Adrenal gland (tissue), 12 donors: Measurements from ENCODE around the gene UNC119B. TPM values are rescaled to one million over a fixed set of nuclear protein-coding genes. Genes with fewer than 3 reads are reported as not detected.

Experiments
- DNase-seq, 7 donors: peaks; one replicate each; pipeline ENCODE4 v3.0.0-alpha.2; 2019 to 2020
- H3K27ac ChIP-seq, 5 donors: fragments of 200-600 bp; sonication (generic) in 4 of 5; 1 replicate in 3 of 5; 2 replicates in 2 of 5; pipeline versions ENCODE4 v1.5.1 to v1.8.0; 2016 to 2020; ENCODE audit warnings: mild to moderate bottlenecking in 1 of 5
- H3K27me3 ChIP-seq: fragments of 200-600 bp; 2 replicates; pipeline ENCODE4 v1.8.0; 2021
- H3K36me3 ChIP-seq, 2 donors: fragments of 200-600 bp; replicated peaks in 1 of 2; 1 replicate in 1 of 2; 2 replicates in 1 of 2; pipeline versions ENCODE4 v1.5.1 to v1.8.0; 2018 to 2022
- H3K4me1 ChIP-seq, 2 donors: fragments of 200-600 bp; replicated peaks in 1 of 2; 1 replicate in 1 of 2; 2 replicates in 1 of 2; pipeline versions ENCODE4 v1.5.1 to v1.8.0; 2018 to 2021
- H3K4me3 ChIP-seq, 4 donors: fragments of 200-600 bp; sonication (generic) in 3 of 4; one replicate each; pipeline ENCODE4 v1.5.1; 2016 to 2018
- H3K9me3 ChIP-seq, 3 donors: fragments of 200-600 bp; sonication (generic) in 1 of 3; replicated peaks in 1 of 3; 1 replicate in 2 of 3; 2 replicates in 1 of 3; pipeline versions ENCODE4 v1.5.1 to v1.8.0; 2016 to 2021
- CTCF ChIP-seq, 6 experiments: fragments of 450-650 bp in 4 of 6; fragments of 200-600 bp in 2 of 6; sonication (generic) in 1 of 6; IDR thresholded peaks; 1 replicate in 5 of 6; 2 replicates in 1 of 6; pipeline versions ENCODE4 v1.5.1 to v1.8.0; 2016 to 2021; ENCODE audit warnings: antibody characterized with exemption in 6 of 6, mild to moderate bottlenecking in 2 of 6, moderate library complexity in 1 of 6
- POLR2A ChIP-seq, 2 donors: fragments of 450-650 bp; IDR thresholded peaks; one replicate each; pipeline ENCODE4 v1.6.1; 2017; ENCODE audit warnings: antibody characterized with exemption in 2 of 2, mild to moderate bottlenecking in 2 of 2, moderate library complexity in 1 of 2
- WGBS, 4 donors: extraction: QIAGEN DNeasy Blood & Tissue Kit in 2 of 4; methylation state at CpG; one replicate each; pipeline versions ENCODE4 v1.1.5 to v1.1.7; 2013 to 2017; 5-methylcytosine and 5-hydroxymethylcytosine counted together
- intact Hi-C, 2 donors: fragments of 100-400 bp; cut with DNase I; formaldehyde crosslinking; loops; one replicate each; pipeline versions ENCODE4 v1.14.1 to v1.15.0; 2022 to 2023
- polyA plus RNA-seq, 3 donors: library from polyadenylated mRNA; stranded (reverse); fragments of 200-250 nt in 2 of 3; fragments of 350-450 nt in 1 of 3; fragmentation: Illumina TruSeq in 1 of 3; extraction: RNeasy Lipid Tissue Mini Kit (QIAGEN cat#74804) in 1 of 3; gene quantifications; one replicate each; pipeline ENCODE4 v1.2.3, GENCODE V29; 2013 to 2014
- total RNA-seq, 9 donors: library from RNA; depleted of rRNA in 4 of 9; stranded (reverse); fragments of >200 nt in 4 of 9; fragments of 120-200 nt in 1 of 9; fragmentation: NEBNext Ultra II Directional in 1 of 9; extraction: Animal tissue kit (Norgen Biotek cat#: 25700) in 1 of 9; gene quantifications; one replicate each; pipeline versions ENCODE4 v1.1.0 to v1.2.4, GENCODE V29; 2013 to 2023
- donor health status: healthy with polysubstance abuse.
- donor health status: Bipolar disorder and iron deficiency.
- donor health status: DM: yes; HTN: yes; CAD: no.
- donor health status: DM: no; HTN: no; CAD: no.
- donor health status: DM: no; HTN: no; CAD: no.
- donor health status: DM: yes; HTN: yes; CAD: no.

UNC119B gene
- total and polyA plus RNA-seq, 12 donors, result 14.0 to 97.5 (median 50.0) TPM

- Histone ChIP-seq H3K4me1 (peaks cover 22 to 37% of the 10 kb centered on the region in 2 donors), H3K27me3 (no peaks in the 10 kb centered on the region), H3K27ac (peak overlapping the region in 2 of 5 donors; percentile 19 to 93), H3K36me3 (no peaks in the 10 kb centered on the region), H3K4me3 (no peak overlapping the region), H3K9me3 (no peaks in the 10 kb centered on the region)
- no peak for TF ChIP-seq POLR2A (IDR thresholded peaks at IDR 0.05)
- no peak for DNase-seq
- intact Hi-C loops, result no loop called here
- 55 to 69% (median 64%) methylated on average over 3 of the region's 3 CpGs for WGBS, 4 donors
These were observed 24.7 kb upstream of the UNC119B start for GRCh38 chr12:120685522-120685921.

GRCh38 chr12:120686151-120686689 lies 24.0 kb upstream of the UNC119B start:
- TF ChIP-seq CTCF (IDR thresholded peaks at IDR 0.05) (no peak), POLR2A (IDR thresholded peaks at IDR 0.05) (peak in 1 of 2 donors; percentile 59)
- Histone ChIP-seq H3K36me3 (no peaks in the 10 kb centered on the region), H3K4me3 (peak overlapping the region in 3 of 4 donors; percentile 59 to 92 (median 64)), H3K27me3 (no peaks in the 10 kb centered on the region), H3K27ac (peak overlapping the region; percentile 78 to 94 (median 85)), H3K4me1 (peaks cover 29 to 44% of the 10 kb centered on the region in 2 donors), H3K9me3 (no peaks in the 10 kb centered on the region)
- intact Hi-C loops, result no loop called here
- DNase-seq, result peak; percentile 98 to 99 (median 99)
- 0 to 1% (median 0%) methylated on average over 11 to 46 of the region's 46 CpGs for WGBS, 4 donors

- peak within 1 kb of the TSS; percentile 15 to 92 (median 62) for H3K4me3 ChIP-seq
- H3K4me1 ChIP-seq, result peaks cover 36 to 52% of the 10 kb centered on the region in 2 donors
- no peaks in the 10 kb centered on the region for H3K27me3 ChIP-seq
- no peaks in the 10 kb centered on the region for H3K36me3 ChIP-seq
- TF ChIP-seq POLR2A (IDR thresholded peaks at IDR 0.05) (peak; percentile 80 to 96), CTCF (IDR thresholded peaks at IDR 0.05) (peak in 1 of 6 experiments; percentile 40)
- no peaks in the 10 kb centered on the region for H3K9me3 ChIP-seq
- WGBS, 4 donors, result 0 to 1% (median 0%) methylated on average over 5 to 84 of the region's 84 CpGs
- peak within 1 kb of the TSS; percentile 78 to 94 (median 85) for H3K27ac ChIP-seq
- intact Hi-C loops, result no loop called here
- peak; percentile 98 to 99 (median 98) for DNase-seq
These were observed 23.3 kb upstream of the UNC119B start, which contains the start of gene MLEC for GRCh38 chr12:120686690-120687577. Gene MLEC, plus strand, starts transcription at chr12:120687149. Its CDS starts 148 bp downstream, at chr12:120687297.

- intact Hi-C loops, result no loop called here
- H3K4me3 ChIP-seq, result peak overlapping the region; percentile 15 to 92 (median 56)
- H3K36me3 ChIP-seq, result no peaks in the 10 kb centered on the region
- no peaks in the 10 kb centered on the region for H3K27me3 ChIP-seq
- no peak for TF ChIP-seq POLR2A (IDR thresholded peaks at IDR 0.05)
- TF ChIP-seq CTCF (IDR thresholded peaks at IDR 0.05), result no peak
- WGBS, 4 donors, result 0 to 2% (median 1%) methylated on average over 10 to 31 of the region's 31 CpGs
- peak overlapping the region; percentile 3 to 94 (median 82) for H3K27ac ChIP-seq
- H3K9me3 ChIP-seq, result no peaks in the 10 kb centered on the region
- peak in 3 of 7 donors; percentile 44 to 54 (median 49) for DNase-seq
- peaks cover 44 to 60% of the 10 kb centered on the region in 2 donors for H3K4me1 ChIP-seq
These were observed 22.5 kb upstream of the UNC119B start for GRCh38 chr12:120687578-120688289.
